ENCODE results near the gene FAM107B. TPM values are rescaled to one million over a fixed set of nuclear protein-coding genes. Genes with fewer than 3 reads are reported as not detected.

Gene FAM107B
- total and polyA plus RNA-seq, 4 donors, result 38.4 to 85.4 (median 68.9) TPM

GRCh38 chr10:14653271-14654161 lies 121.2 kb downstream of the FAM107B start:
- Histone ChIP-seq H3K9me3 (ENCODE audit: control insufficient read depth in 4 of 4, insufficient read depth in 3 of 4, low read length in 3 of 4) (no peaks in the 10 kb centered on the region), H3K27me3 (ENCODE audit: control insufficient read depth in 3 of 3, insufficient read depth in 3 of 3, low read length in 2 of 3) (no peaks in the 10 kb centered on the region), H3K4me1 (ENCODE audit: control insufficient read depth in 5 of 5, insufficient read depth in 5 of 5, low read length in 5 of 5) (peaks cover 0 to 7% (median 1%) of the 10 kb centered on the region in 5 donors), H3K27ac (ENCODE audit: low read depth in 1 of 2, low read length in 1 of 2) (peak overlapping the region in 1 of 2 donors; percentile 26), H3K36me3 (ENCODE audit: control insufficient read depth in 4 of 4, insufficient read depth in 4 of 4, low read length in 4 of 4) (no peaks in the 10 kb centered on the region), H3K9ac (ENCODE audit: insufficient read depth in 1 of 2, low read length in 2 of 2) (no peak overlapping the region), H3K4me3 (no peak overlapping the region)
- peak; percentile 22 to 68 (median 63) for DNase-seq
- 27 to 30% methylated on average over 8 of the region's 8 CpGs for WGBS, 2 donors
- ATAC-seq (ENCODE audit: insufficient read depth, low FRiP score), result peak; percentile 66
- TF ChIP-seq CTCF (IDR thresholded peaks at IDR 0.05; ENCODE audit: control extremely low read depth, extremely low read depth), result no peak

GRCh38 chr10:14652816-14653215 lies 121.9 kb downstream of the FAM107B start:
- no peak overlapping the region for H3K9ac ChIP-seq (ENCODE audit: insufficient read depth in 1 of 2, low read length in 2 of 2)
- H3K27ac ChIP-seq (ENCODE audit: low read depth in 1 of 2, low read length in 1 of 2), result no peak overlapping the region
- 89 to 92% methylated on average over 5 of the region's 5 CpGs for WGBS, 2 donors
- H3K4me3 ChIP-seq, result no peak overlapping the region
- peaks cover 0 to 14% (median 1%) of the 10 kb centered on the region in 5 donors for H3K4me1 ChIP-seq (ENCODE audit: control insufficient read depth in 5 of 5, insufficient read depth in 5 of 5, low read length in 5 of 5)
- TF ChIP-seq CTCF (IDR thresholded peaks at IDR 0.05; ENCODE audit: control extremely low read depth, extremely low read depth), result no peak
- no peaks in the 10 kb centered on the region for H3K9me3 ChIP-seq (ENCODE audit: control insufficient read depth in 4 of 4, insufficient read depth in 3 of 4, low read length in 3 of 4)
- no peaks in the 10 kb centered on the region for H3K27me3 ChIP-seq (ENCODE audit: control insufficient read depth in 3 of 3, insufficient read depth in 3 of 3, low read length in 2 of 3)
- no peaks in the 10 kb centered on the region for H3K36me3 ChIP-seq (ENCODE audit: control insufficient read depth in 4 of 4, insufficient read depth in 4 of 4, low read length in 4 of 4)
- no peak for DNase-seq
- ATAC-seq (ENCODE audit: insufficient read depth, low FRiP score), result no peak

DNA sequence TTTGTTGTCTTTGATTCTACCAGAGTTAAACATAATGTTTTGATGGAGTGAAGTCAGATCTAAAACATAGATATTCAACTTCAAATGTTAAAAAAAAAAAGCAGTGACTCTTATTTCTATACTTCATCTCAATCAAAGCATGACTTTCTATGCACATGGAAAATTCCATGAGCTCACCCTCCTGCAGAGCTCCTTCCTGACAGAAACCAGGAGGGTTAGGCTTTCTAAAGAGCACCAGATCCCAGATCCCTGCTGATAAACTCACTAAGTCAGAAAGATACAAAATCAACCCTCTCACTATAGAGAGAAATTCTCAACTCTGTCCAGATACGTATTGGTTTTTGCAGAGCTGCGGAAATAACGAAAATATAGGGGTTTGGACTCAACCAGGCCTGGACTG lies 122.6 kb downstream of the FAM107B start:
- Histone ChIP-seq H3K36me3 (ENCODE audit: control insufficient read depth in 4 of 4, insufficient read depth in 4 of 4, low read length in 4 of 4) (no peaks in the 10 kb centered on the region), H3K27ac (ENCODE audit: low read depth in 1 of 2, low read length in 1 of 2) (no peak overlapping the region), H3K4me1 (ENCODE audit: control insufficient read depth in 5 of 5, insufficient read depth in 5 of 5, low read length in 5 of 5) (peaks cover 0 to 16% (median 1%) of the 10 kb centered on the region in 5 donors), H3K27me3 (ENCODE audit: control insufficient read depth in 3 of 3, insufficient read depth in 3 of 3, low read length in 2 of 3) (no peaks in the 10 kb centered on the region), H3K4me3 (no peak overlapping the region), H3K9ac (ENCODE audit: insufficient read depth in 1 of 2, low read length in 2 of 2) (no peak overlapping the region), H3K9me3 (ENCODE audit: control insufficient read depth in 4 of 4, insufficient read depth in 3 of 4, low read length in 3 of 4) (no peaks in the 10 kb centered on the region)
- DNase-seq (no peak), ATAC-seq (ENCODE audit: insufficient read depth, low FRiP score) (no peak)
- 97 to 98% methylated on average over 3 of the region's 3 CpGs for WGBS, 2 donors
- TF ChIP-seq CTCF (IDR thresholded peaks at IDR 0.05; ENCODE audit: control extremely low read depth, extremely low read depth), result no peak

All from lung (tissue), 12 donors.